Endothelial cell (in vitro differentiated cells): ENCODE data around the gene PFKFB3. TPM values are rescaled to one million over a fixed set of nuclear protein-coding genes. Genes with fewer than 3 reads are reported as not detected.

ENCODE experiments used
- DNase-seq: peaks from one replicate; pipeline ENCODE4 v3.0.0; 2021; ENCODE audit warnings: low spot score
- H3K27ac Mint-ChIP-seq: one replicate; pipeline ENCODE4 v1.8.0; 2021; ENCODE audit warnings: mixed read lengths, inconsistent platforms; ENCODE audit not compliant: unreplicated experiment
- H3K27me3 Mint-ChIP-seq: one replicate; pipeline ENCODE4 v1.8.0; 2021; ENCODE audit warnings: mild to moderate bottlenecking, moderate library complexity, mixed read lengths, inconsistent platforms; ENCODE audit not compliant: unreplicated experiment
- H3K36me3 Mint-ChIP-seq: one replicate; pipeline ENCODE4 v1.8.0; 2021; ENCODE audit warnings: mild to moderate bottlenecking, low read depth, mixed read lengths, inconsistent platforms; ENCODE audit not compliant: unreplicated experiment
- H3K4me1 Mint-ChIP-seq: one replicate; pipeline ENCODE4 v1.8.0; 2021; ENCODE audit warnings: mild to moderate bottlenecking, mixed read lengths, inconsistent platforms; ENCODE audit not compliant: unreplicated experiment
- H3K4me3 Mint-ChIP-seq: one replicate; pipeline ENCODE4 v1.8.0; 2021; ENCODE audit warnings: mild to moderate bottlenecking, mixed read lengths, inconsistent platforms; ENCODE audit not compliant: unreplicated experiment
- H3K9me3 Mint-ChIP-seq: one replicate; pipeline ENCODE4 v1.8.0; 2021; ENCODE audit warnings: mixed read lengths, inconsistent platforms; ENCODE audit not compliant: unreplicated experiment
- total RNA-seq: library from RNA; stranded (reverse); fragmentation: NEBNext Ultra II Directional; extraction: Animal tissue kit (Norgen Biotek cat#: 25700); gene quantifications from one replicate; pipeline ENCODE4 v1.2.1, GENCODE V29; 2021; ENCODE audit not compliant: unreplicated experiment
- TF ChIP-seq, protein P1 (sequence below): fragments of 200-600 bp; sonication (generic); IDR thresholded peaks from one replicate; pipeline ENCODE4 v1.5.0; 2021; ENCODE audit warnings: antibody characterized with exemption; ENCODE audit not compliant: unreplicated experiment

PFKFB3 gene
- total RNA-seq, 1 donor from 2014 or later: 32.3 TPM

DNA sequence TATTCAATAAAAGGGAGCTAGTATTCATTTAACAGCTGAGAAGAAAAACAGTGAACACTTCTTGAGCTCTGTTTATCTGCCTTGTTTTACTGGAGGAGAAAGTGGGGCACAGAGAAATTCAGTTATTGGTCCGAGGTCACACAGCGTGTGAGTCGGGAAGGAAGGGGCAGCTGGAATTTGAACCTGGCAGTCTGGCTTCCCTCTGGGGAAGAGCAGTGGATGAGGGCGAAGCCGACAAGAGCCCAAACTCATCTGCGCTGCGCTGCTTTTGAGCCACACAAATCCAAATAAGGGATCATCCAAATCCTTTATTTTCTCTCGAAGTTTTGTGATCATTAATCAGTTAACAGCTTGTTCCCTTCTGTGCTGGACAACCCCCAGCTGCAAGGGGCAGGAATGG, 23.7 kb upstream of the PFKFB3 start:
- no peaks in the 10 kb centered on the region for H3K9me3 Mint-ChIP-seq

DNA sequence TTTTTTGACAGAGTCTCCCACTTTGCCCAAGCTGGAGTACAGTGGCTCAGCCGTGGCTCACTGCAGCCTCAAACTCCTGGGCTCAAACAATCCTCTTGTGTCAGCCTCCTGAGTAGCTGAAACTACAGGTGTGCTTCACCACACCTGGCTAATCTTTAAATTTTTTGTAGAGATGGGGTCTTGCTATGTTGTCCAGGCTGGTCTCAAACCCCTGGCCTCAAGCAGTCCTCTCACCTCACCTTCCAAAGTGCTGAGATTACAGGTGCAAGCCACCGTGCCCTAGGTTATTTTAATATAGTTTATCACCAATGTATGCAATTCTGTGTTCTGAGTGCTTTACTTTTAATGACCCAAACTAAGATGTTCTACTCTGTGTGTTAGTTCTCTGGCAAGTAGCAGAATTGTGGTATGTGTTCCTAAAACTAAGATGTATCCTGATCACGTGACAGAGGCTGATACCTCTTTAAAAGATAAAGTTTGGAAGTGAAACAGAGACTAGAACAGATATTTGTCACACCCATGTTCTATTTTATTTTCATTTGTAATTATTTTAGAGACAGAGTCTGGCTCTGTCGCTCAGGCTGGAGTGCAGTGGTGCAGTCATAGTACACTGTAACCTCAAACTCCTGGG, 22.1 kb upstream of the PFKFB3 start:
- TF ChIP-seq, protein P1, sequence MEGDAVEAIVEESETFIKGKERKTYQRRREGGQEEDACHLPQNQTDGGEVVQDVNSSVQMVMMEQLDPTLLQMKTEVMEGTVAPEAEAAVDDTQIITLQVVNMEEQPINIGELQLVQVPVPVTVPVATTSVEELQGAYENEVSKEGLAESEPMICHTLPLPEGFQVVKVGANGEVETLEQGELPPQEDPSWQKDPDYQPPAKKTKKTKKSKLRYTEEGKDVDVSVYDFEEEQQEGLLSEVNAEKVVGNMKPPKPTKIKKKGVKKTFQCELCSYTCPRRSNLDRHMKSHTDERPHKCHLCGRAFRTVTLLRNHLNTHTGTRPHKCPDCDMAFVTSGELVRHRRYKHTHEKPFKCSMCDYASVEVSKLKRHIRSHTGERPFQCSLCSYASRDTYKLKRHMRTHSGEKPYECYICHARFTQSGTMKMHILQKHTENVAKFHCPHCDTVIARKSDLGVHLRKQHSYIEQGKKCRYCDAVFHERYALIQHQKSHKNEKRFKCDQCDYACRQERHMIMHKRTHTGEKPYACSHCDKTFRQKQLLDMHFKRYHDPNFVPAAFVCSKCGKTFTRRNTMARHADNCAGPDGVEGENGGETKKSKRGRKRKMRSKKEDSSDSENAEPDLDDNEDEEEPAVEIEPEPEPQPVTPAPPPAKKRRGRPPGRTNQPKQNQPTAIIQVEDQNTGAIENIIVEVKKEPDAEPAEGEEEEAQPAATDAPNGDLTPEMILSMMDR: no peak

More for the DNA sequence above, 23.7 kb upstream of the PFKFB3 start:
- Mint-ChIP-seq H3K27me3 (peaks cover 8% of the 10 kb centered on the region), H3K27ac (no peak overlapping the region), H3K4me1 (peaks cover 26% of the 10 kb centered on the region), H3K36me3 (peaks cover 4% of the 10 kb centered on the region), H3K4me3 (no peak overlapping the region)
- TF ChIP-seq, protein P1: no peak
- DNase-seq: no peak

DNA sequence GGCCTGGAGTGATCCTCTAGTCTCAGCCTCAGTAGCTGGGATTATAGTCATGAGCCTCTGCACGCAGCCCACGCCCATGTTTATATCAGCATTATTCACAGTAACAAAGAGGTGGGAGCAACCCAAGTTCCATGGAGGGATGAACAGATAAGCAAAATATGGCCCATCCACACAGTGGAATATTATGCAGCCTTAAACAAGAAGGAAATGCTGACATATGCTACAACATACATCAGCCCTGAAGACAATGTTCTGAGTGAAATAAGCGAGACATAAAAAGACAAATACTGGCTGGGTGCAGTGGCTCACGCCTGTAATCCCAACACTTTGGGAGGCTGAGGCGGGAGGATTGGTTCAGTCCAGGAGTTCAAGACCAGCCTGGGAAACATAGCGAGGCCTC, 21.5 kb upstream of the PFKFB3 start:
- Mint-ChIP-seq H3K36me3 (no peaks in the 10 kb centered on the region), H3K27me3 (peaks cover 5% of the 10 kb centered on the region), H3K9me3 (no peaks in the 10 kb centered on the region), H3K4me3 (no peak overlapping the region), H3K27ac (no peak overlapping the region), H3K4me1 (peaks cover 20% of the 10 kb centered on the region)
- TF ChIP-seq, protein P1: no peak
- DNase-seq: no peak

More for the DNA sequence above, 22.1 kb upstream of the PFKFB3 start:
- no peak for DNase-seq
- Mint-ChIP-seq H3K27me3 (peaks cover 8% of the 10 kb centered on the region), H3K4me1 (peaks cover 26% of the 10 kb centered on the region), H3K4me3 (no peak overlapping the region), H3K9me3 (no peaks in the 10 kb centered on the region), H3K27ac (no peak overlapping the region), H3K36me3 (no peaks in the 10 kb centered on the region)

DNA sequence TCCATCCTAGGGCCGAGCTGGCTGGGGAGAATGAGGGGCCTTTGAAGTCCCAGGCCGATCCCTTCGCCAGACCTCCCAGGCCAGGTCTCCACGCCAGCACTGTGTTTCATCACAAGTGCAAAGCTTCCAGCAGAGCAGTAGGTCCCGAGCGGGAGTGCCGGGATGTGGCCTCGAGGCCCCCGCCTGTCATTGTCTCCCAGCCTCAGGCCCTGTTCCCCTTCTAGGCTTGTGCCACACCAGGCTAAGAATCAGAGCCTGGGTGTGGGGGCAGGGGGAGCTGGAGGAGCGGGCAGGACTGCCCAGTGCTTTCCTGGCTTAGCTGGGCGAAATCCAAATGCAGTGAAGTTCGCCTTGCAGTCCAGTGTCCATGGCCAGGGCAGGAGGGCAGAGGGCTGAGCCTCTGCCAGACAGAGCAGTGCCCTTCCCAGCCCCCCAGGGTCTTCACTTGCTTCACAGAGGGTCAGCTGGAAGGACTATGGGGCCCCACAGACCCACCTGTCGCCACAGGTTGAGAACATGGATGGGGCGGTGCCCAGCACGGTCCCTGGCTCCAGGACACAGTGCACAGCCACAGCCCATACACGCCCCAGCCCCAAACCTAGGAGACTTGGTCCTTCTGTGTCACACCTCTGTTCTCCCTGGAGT, 20.2 kb upstream of the PFKFB3 start:
- DNase-seq: no peak
- TF ChIP-seq, protein P1: no peak
- no peaks in the 10 kb centered on the region for H3K36me3 Mint-ChIP-seq
- H3K9me3 Mint-ChIP-seq: no peaks in the 10 kb centered on the region
- H3K27ac Mint-ChIP-seq: no peak overlapping the region
- peaks cover 6% of the 10 kb centered on the region for H3K4me1 Mint-ChIP-seq
- peaks cover 5% of the 10 kb centered on the region for H3K27me3 Mint-ChIP-seq
- H3K4me3 Mint-ChIP-seq: no peak overlapping the region

DNA sequence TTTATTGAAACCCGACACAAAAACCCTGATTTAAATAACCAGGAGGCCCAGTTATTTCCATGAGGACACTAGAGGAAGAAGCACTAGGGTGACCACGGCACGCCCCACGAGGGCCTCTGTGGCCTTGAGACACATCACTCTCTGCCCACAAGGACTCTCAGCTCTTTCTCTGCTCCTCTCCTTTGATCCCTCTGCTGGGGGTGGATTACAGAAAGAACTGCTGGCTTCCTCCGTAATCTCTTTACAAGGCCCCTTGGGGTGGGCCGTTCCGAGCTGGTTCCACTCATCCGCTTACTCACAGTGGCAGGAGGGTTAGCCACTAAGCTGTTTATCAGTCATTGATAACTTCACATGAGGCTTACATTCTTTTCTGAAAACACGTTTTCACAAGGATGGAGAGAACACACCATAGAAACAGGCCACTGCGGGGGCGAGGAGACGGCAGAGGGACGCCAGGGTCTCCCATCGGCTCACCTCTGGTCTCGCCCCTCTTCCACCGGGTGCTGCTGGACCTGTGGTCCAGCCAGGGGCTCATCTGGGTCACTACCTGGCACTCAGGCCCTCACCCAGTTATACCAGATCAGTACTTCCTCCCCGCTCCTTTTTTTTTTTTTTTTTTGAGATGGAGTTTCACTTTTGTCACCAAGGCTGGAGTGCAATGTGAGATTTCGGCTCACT, 17.6 kb upstream of the PFKFB3 start:
- TF ChIP-seq, protein P1: no peak
- H3K4me3 Mint-ChIP-seq: no peak overlapping the region
- H3K36me3 Mint-ChIP-seq: no peaks in the 10 kb centered on the region
- no peak for DNase-seq
- H3K27me3 Mint-ChIP-seq: peaks cover 3% of the 10 kb centered on the region
- H3K27ac Mint-ChIP-seq: no peak overlapping the region
- no peaks in the 10 kb centered on the region for H3K9me3 Mint-ChIP-seq
- no peaks in the 10 kb centered on the region for H3K4me1 Mint-ChIP-seq
